Left ventricle myocardium inferior (tissue), 1 donor: Measurements from ENCODE around the gene NR2C2. TPM values are rescaled to one million over a fixed set of nuclear protein-coding genes. Genes with fewer than 3 reads are reported as not detected.

Experiments used
- DNase-seq: peaks from one replicate; pipeline ENCODE4 v3.0.0-alpha.2; 2020
- H3K27ac ChIP-seq: fragments of 200-600 bp; replicated peaks from 2 replicates; pipeline ENCODE4 v1.8.0; 2021
- H3K27me3 ChIP-seq: fragments of 200-600 bp; 2 replicates; pipeline ENCODE4 v1.8.0; 2021; ENCODE audit warnings: low read depth
- H3K36me3 ChIP-seq: fragments of 200-600 bp; 2 replicates; pipeline ENCODE4 v1.8.0; 2021
- H3K4me1 ChIP-seq: fragments of 200-600 bp; 2 replicates; pipeline ENCODE4 v1.8.0; 2021
- H3K4me3 ChIP-seq: fragments of 200-600 bp; 2 replicates; pipeline ENCODE4 v1.8.0; 2021; ENCODE audit warnings: mild to moderate bottlenecking, moderate library complexity
- H3K9me3 ChIP-seq: fragments of 200-600 bp; replicated peaks from 2 replicates; pipeline ENCODE4 v1.8.0; 2021
- intact Hi-C: fragments of 100-400 bp; cut with micrococcal nuclease; formaldehyde crosslinking; loops from one replicate; pipeline ENCODE4 v1.11.0; 2022
- long read RNA-seq: library from polyadenylated mRNA; unstranded; transcript quantifications from one replicate; pipeline ENCODE4 v2.0.0, GENCODE V29; 2021
- total RNA-seq: library from RNA; stranded (reverse); fragmentation: NEBNext Ultra II Directional; extraction: Animal tissue kit (Norgen Biotek cat#: 25700); gene quantifications from one replicate; pipeline ENCODE4 v1.2.1, GENCODE V29; 2021
- TF ChIP-seq, protein P1 (sequence below): fragments of 200-600 bp; IDR thresholded peaks from 2 replicates; pipeline ENCODE4 v1.8.0; 2021; ENCODE audit warnings: antibody characterized with exemption, mild to moderate bottlenecking, borderline replicate concordance
- donor health status: DM: no; HTN: yes; CAD: no; lungs with severe emphysema.

The NR2C2 gene
- 27.4 TPM for total RNA-seq
- long read RNA-seq, partial matches to known transcripts = 0 of 7 reads
- long read RNA-seq, other reads (novel, unspliced or antisense) = 6 of 7 reads

DNA sequence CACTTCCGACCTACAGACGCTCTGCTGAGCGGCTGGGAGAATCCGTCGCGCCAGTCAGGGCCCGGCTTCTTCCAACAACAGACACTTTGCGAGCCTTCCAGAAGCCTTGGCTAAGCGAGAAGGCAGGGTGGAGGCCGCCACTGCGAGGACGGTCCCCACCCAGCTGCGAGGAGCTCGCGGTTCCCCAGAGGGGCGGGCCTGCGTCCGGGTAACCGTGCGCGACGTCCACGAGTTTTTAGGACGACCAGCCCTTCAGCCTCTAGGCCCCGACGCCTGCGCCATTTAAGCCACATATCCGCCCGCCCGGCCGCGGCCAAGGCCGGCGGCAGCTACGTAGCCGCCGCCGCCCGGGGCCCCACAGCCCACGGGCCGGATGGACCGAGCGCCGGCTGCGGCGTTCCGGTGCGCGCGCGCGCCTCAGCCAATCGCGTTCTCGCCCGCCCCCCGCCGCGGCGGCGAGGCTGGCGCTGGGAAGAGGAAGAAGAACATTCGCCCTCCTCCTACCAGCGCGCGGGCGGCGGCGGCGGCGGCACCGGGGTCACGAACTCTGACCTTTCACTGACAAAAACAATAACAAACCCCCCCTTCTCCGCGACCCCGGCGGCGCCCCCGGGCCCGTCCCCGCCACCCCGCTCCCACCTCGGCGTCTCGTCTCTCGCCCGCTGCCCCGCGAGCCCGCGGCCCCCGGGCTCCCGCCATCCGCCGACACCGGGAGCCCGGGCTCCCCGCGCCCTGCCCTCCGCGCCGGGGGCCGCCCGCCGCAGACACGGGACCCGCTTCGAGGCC is at the start of gene NR2C2:
TSS of gene NR2C2 (plus strand) at position 484 of the 786 bp plus-strand sequence. CDS start 56,332 bp downstream, outside the sequence.
- H3K9me3 ChIP-seq = no peaks in the 10 kb centered on the region
- peak within 1 kb of the TSS; percentile 96 for H3K27ac ChIP-seq
- peak within 1 kb of the TSS; percentile 85 for H3K4me3 ChIP-seq
- TF ChIP-seq, protein P1, sequence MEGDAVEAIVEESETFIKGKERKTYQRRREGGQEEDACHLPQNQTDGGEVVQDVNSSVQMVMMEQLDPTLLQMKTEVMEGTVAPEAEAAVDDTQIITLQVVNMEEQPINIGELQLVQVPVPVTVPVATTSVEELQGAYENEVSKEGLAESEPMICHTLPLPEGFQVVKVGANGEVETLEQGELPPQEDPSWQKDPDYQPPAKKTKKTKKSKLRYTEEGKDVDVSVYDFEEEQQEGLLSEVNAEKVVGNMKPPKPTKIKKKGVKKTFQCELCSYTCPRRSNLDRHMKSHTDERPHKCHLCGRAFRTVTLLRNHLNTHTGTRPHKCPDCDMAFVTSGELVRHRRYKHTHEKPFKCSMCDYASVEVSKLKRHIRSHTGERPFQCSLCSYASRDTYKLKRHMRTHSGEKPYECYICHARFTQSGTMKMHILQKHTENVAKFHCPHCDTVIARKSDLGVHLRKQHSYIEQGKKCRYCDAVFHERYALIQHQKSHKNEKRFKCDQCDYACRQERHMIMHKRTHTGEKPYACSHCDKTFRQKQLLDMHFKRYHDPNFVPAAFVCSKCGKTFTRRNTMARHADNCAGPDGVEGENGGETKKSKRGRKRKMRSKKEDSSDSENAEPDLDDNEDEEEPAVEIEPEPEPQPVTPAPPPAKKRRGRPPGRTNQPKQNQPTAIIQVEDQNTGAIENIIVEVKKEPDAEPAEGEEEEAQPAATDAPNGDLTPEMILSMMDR = no peak
- intact Hi-C loops = no loop called here
- DNase-seq = peak; percentile 90
- peaks cover 68% of the 10 kb centered on the region for H3K4me1 ChIP-seq
- H3K36me3 ChIP-seq = peaks cover 28% of the 10 kb centered on the region
- no peaks in the 10 kb centered on the region for H3K27me3 ChIP-seq

DNA sequence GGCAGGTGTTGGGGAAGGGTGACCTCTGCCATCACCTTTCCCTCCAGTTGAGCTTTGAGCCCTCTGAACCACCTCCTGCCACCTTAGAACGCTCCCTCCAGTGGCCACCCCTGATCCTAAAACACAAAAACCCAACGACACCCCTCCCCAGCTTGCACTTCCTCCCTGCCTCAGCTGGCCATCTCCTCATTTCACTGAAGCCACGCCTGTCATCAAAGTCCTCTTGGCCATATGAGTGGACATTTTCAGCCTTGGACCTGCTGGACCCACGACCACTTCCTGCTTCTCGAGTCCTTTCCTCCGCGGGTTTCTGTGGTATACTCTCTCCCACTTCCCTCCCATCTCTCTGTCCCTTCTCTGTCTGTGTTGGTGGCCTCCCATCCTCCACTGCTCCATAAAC is 48.5 kb upstream of the NR2C2 start:
- intact Hi-C loops = no loop called here

DNA sequence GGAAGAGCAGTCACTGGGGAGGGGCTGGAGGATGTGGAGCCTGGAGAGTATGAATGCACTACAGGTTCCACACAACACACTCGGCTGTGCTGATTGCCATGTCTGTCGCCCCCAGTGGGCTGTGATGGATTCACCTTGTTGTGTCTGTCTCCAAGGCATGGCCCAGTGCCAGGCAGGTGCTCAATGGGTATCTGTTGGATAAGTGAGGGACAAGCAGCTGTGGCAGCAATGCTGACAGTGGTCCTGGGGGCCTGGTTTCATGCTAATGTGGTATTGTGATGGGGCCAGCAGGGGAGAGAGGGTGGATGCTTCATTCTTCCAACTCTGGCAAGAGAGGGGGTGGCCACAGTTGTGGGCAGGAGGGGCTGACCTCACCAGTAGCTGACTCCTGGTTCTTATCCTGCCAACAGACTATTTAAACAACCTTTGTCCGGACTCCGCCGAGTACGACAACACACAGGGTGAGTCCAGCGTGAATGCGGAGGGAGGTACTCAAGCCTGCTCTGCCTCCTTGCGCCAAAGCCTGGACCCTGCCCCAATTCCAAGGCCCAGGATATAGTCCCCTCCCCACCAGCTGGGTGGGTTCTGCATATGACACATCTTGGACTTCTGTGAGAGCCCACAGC is 47.3 kb upstream of the NR2C2 start:
- H3K9me3 ChIP-seq = peaks cover 4% of the 10 kb centered on the region
- DNase-seq = no peak
- peaks cover 35% of the 10 kb centered on the region for H3K36me3 ChIP-seq
- intact Hi-C loops = no loop called here
- H3K4me1 ChIP-seq = peaks cover 12% of the 10 kb centered on the region
- peaks cover 20% of the 10 kb centered on the region for H3K27me3 ChIP-seq
- no peak overlapping the region for H3K27ac ChIP-seq
- TF ChIP-seq, protein P1 = no peak
- H3K4me3 ChIP-seq = no peak overlapping the region

More for the DNA sequence above, 48.5 kb upstream of the NR2C2 start:
- Histone ChIP-seq H3K36me3 (peaks cover 35% of the 10 kb centered on the region), H3K4me3 (no peak overlapping the region), H3K27ac (no peak overlapping the region), H3K27me3 (peaks cover 20% of the 10 kb centered on the region), H3K4me1 (peaks cover 12% of the 10 kb centered on the region), H3K9me3 (no peaks in the 10 kb centered on the region)
- TF ChIP-seq, protein P1 = no peak
- DNase-seq = no peak

DNA sequence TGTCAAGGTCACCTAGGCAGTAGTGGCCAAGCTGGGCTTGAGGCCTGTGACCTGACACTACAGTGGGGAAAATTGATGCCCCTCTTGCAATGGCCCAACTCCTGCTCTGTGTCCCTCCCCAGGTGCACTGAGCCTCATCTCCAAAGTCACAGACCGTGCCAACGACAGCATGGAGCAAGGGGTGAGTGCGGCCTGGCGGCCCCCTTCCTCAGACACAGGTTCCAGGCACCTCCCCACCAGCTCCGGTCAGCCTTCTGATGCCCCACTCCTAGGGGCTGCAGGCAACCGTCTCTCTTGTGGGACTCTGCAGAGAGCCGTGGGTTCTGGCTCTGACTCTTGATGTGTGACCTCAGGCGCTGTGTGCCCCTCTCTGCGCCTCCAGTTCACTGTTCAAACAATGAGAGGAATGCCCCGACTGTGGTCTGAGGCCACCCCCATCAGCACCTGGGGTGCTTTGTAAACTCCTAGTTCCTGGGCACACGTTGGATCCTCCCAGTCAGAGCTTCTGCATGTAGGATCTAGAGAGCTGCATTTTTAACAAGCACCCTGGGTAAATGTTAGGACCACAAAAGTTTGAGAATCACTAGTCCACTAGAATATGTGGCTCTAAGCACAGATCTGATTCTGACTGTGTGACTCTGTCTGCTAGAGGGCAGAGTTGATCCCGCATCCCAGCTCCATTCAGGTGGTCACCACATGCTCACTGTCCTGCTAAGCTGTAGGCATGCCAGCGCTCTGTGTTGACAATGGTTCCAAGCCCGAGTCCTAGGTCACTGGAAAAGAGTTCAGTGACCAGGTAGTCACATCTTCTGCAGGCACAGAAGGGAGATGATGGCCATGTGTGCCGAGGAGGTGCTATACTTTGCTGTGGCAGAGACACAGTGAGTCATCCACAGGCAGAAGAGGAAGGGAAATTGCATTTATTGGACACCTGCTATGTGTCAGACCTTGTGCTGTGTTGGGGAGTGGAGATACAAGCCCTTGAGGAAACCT is 46.2 kb upstream of the NR2C2 start:
- intact Hi-C loops = no loop called here
- H3K36me3 ChIP-seq = peaks cover 45% of the 10 kb centered on the region
- no peak for DNase-seq

More for the DNA sequence above, 46.2 kb upstream of the NR2C2 start:
- Histone ChIP-seq H3K4me1 (peaks cover 13% of the 10 kb centered on the region), H3K27ac (no peak overlapping the region), H3K9me3 (peaks cover 11% of the 10 kb centered on the region), H3K27me3 (peaks cover 20% of the 10 kb centered on the region), H3K4me3 (no peak overlapping the region)
- TF ChIP-seq, protein P1 = no peak
